Measurements from ENCODE around the gene ELN. TPM values are rescaled to one million over a fixed set of nuclear protein-coding genes. Genes with fewer than 3 reads are reported as not detected.

Gene ELN
- total RNA-seq, 1 experiment from 2014 or later = 0.37 TPM

- H3K9ac ChIP-seq (ENCODE audit: extremely low read depth, insufficient read length, low read length) = no peak overlapping the region
- no peaks in the 10 kb centered on the region for H3K79me2 ChIP-seq (ENCODE audit: insufficient read depth, low read length)
- H3K4me2 ChIP-seq (ENCODE audit: insufficient read depth, insufficient read length, low read length) = no peak overlapping the region
- H3K27ac ChIP-seq (ENCODE audit: insufficient read length, low read depth, low read length) = no peak overlapping the region
- H2BK12ac ChIP-seq (ENCODE audit: insufficient read length, low read depth, low read length) = no peak overlapping the region
- H3K18ac ChIP-seq (ENCODE audit: insufficient read length, low read depth, low read length) = no peak overlapping the region
- no peak overlapping the region for H3K4ac ChIP-seq (ENCODE audit: low read depth, low read length)
- H4K5ac ChIP-seq (ENCODE audit: insufficient read length, low read depth, low read length) = no peak overlapping the region
- H3K23me2 ChIP-seq (ENCODE audit: insufficient read length, low read depth, low read length, poor library complexity, severe bottlenecking) = no peaks in the 10 kb centered on the region
- H2BK120ac ChIP-seq (ENCODE audit: low read depth, low read length, poor library complexity, severe bottlenecking) = no peak overlapping the region
- H3K27me3 Mint-ChIP-seq (ENCODE audit: low read depth) = peaks cover 1% of the 10 kb centered on the region; the same call in 1 of the 2 replicates
- H3K79me1 ChIP-seq (ENCODE audit: insufficient read depth, low read depth, low read length, poor library complexity, severe bottlenecking) = no peaks in the 10 kb centered on the region
- no peak overlapping the region for H3K56ac ChIP-seq (ENCODE audit: insufficient read length, low read depth, low read length)
- DNase-seq = no peak
- H3K4me1 ChIP-seq (ENCODE audit: insufficient read depth, low read length) = no peaks in the 10 kb centered on the region
- H3T11ph ChIP-seq (ENCODE audit: low read length) = no peak overlapping the region
- H4K8ac ChIP-seq (replicated peaks; ENCODE audit: insufficient read length, low read depth, low read length) = no peak overlapping the region
- H3K4me1 Mint-ChIP-seq = peaks cover 7 to 15% of the 10 kb centered on the region in 2 experiments; a peak in 3 of 4 replicates
- no peaks in the 10 kb centered on the region for H3K27me3 ChIP-seq (ENCODE audit: insufficient read depth, low read length)
- no peak overlapping the region; a peak in 1 of 7 replicates for H3K27ac Mint-ChIP-seq
- no peak overlapping the region for H4K91ac ChIP-seq (ENCODE audit: insufficient read length, low read depth, low read length)
- H3K23ac ChIP-seq (ENCODE audit: insufficient read length, low read depth, low read length) = no peak overlapping the region
- TF ChIP-seq CTCF (conservative IDR thresholded peaks at IDR 0.05) = no peak
- no peak overlapping the region for H3K14ac ChIP-seq (ENCODE audit: insufficient read depth, low read length)
- H3K36me3 Mint-ChIP-seq (ENCODE audit: insufficient read depth in 1 of 3, low read depth in 3 of 3) = no peaks in the 10 kb centered on the region
- no peaks in the 10 kb centered on the region for H3K9me3 Mint-ChIP-seq
- H2BK15ac ChIP-seq (ENCODE audit: low read depth, low read length) = no peak overlapping the region
- H4K20me1 ChIP-seq (ENCODE audit: control insufficient read depth, insufficient read depth, insufficient read length) = no peaks in the 10 kb centered on the region
- no peak overlapping the region for H2BK5ac ChIP-seq (ENCODE audit: insufficient read length, low read length)
- no peak overlapping the region for H2AK5ac ChIP-seq (ENCODE audit: insufficient read length, low read length)
- no peak overlapping the region for H2AFZ ChIP-seq (ENCODE audit: low read length)
- no peak overlapping the region for H2BK20ac ChIP-seq (ENCODE audit: low read depth, low read length, poor library complexity, severe bottlenecking)
- WGBS (ENCODE audit: extremely low coverage, insufficient read length, low lambda C conversion rate) = no CpG with 5 or more reads among the region's 6 CpGs
- H3K4me3 Mint-ChIP-seq = no peak overlapping the region
- no peaks in the 10 kb centered on the region for H3K9me3 ChIP-seq (ENCODE audit: control insufficient read depth, low read depth, low read length)
Measured at GRCh38 chr7:74070619-74070921, 42.6 kb downstream of the ELN start.
